ENCODE measurements around the gene HDHD3.

HDHD3 gene

DNA sequence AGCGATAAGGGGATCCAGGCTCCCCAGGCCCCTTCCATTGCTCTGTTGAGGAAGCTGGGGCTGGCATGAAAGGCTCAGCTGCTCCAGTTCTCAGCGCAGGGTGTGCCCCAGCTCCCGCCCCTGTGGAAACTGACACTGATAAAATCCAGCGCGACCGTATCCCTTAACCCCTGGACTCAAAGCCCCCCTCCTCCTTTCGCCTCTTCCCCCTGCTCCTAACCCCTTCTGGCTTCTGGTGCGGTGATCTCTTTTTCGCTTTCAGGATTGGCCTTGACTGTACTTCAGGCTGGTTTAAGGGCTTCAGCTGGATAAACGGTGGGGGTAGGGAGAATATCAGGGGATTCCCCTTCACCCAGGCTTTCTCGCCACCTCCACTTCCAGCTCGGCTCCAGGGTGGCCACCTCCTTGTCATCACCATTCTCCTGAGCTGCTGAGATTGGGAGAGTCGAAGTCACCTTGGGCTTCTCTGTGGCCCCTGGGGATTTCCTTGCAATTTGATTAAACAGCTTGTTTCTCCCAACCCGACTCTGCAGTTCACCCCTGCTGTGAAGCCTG lies 26.6 kb downstream of the HDHD3 start:
- no peak for DNase-seq (ENCODE audit: low read depth)
- no peak overlapping the region for H3K4me3 ChIP-seq (ENCODE audit: low read length)
- no peak for TF ChIP-seq CTCF (conservative IDR thresholded peaks at IDR 0.05; ENCODE audit: low read length)

GRCh38 chr9:113349445-113350094 lies 27.2 kb downstream of the HDHD3 start, which contains the start of gene BSPRY:
BSPRY (plus strand) TSS chr9:113349541; CDS start chr9:113349580, 39 bp downstream.
- no peak for TF ChIP-seq CTCF (conservative IDR thresholded peaks at IDR 0.05; ENCODE audit: low read length)
- H3K4me3 ChIP-seq (ENCODE audit: low read length) = no peak within 1 kb of the TSS
- DNase-seq (ENCODE audit: low read depth) = no peak

GRCh38 chr9:113349066-113349444 lies 27.7 kb downstream of the HDHD3 start:
- no peak overlapping the region for H3K4me3 ChIP-seq (ENCODE audit: low read length)
- no peak for TF ChIP-seq CTCF (conservative IDR thresholded peaks at IDR 0.05; ENCODE audit: low read length)
- no peak for DNase-seq (ENCODE audit: low read depth)

DNA sequence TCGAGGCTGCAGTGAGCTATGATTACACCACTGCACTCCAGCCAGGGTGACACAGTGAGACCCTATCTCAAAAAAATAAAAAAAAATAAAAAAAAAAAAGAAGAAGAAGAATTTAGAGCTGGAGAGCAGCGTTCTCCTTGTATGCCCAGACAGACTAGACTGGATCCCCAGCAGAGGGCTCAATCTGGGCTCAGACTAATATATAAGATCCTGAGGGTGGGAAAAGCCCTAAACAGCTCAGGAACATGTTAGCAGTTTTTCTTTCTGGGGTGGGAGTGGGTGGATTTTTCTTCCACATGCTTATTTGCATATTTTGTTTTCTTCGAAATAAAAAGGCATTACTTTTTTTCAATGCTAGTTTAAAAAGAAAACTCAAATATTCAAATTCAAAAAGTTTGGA lies 28.3 kb downstream of the HDHD3 start:
- no peak for DNase-seq (ENCODE audit: low read depth)
- H3K4me3 ChIP-seq (ENCODE audit: low read length) = no peak overlapping the region
- TF ChIP-seq CTCF (conservative IDR thresholded peaks at IDR 0.05; ENCODE audit: low read length) = no peak

- no peak for DNase-seq (ENCODE audit: low read depth)
- TF ChIP-seq CTCF (conservative IDR thresholded peaks at IDR 0.05; ENCODE audit: low read length) = no peak
- no peak overlapping the region for H3K4me3 ChIP-seq (ENCODE audit: low read length)
Observed at GRCh38 chr9:113345671-113346070, 31.1 kb downstream of the HDHD3 start.

DNA sequence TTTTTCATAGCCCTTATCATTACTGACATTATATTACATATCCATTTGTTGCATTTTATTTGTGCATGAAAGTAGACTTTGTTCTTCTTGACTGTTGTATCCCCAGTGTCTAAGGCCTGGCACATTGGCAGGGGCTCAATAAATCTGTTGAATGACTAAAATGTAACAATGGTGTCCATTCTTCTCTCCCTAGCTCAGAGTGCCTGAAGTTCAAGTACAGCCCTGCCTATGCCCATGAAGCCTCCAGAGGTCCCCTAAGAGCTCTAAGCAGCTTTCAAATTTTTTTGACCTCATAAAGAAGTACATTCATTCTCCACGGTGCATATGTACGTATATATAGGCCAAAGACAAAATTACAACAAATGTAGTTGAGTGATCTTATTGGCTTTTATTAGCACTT lies 31.6 kb downstream of the HDHD3 start:
- no peak for TF ChIP-seq CTCF (conservative IDR thresholded peaks at IDR 0.05; ENCODE audit: low read length)

DNA sequence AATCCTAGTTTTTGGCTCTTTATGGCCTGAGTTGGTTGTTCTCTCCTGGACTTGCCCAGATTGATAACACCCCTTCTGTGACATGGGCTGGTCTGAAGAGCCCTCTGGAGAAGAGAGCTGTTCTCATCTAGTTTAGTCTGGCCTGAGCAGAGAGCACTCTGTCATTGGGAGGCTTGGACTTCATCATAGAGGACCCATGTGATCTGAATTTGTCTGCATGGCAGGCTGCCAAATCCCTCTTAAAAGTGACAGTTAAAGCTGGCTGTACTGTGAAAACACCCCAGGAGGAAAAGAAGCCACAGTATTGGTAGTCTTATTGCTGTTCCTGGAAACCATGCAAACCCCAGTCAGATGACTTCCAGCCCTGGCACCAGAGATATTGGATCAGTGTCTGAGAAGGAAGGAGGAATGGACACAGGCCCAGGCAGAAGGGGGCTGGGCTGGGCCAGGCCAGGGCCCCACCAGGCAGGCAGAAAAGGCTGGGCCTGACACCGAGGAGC lies 33.0 kb downstream of the HDHD3 start:
- no peak overlapping the region for H3K4me3 ChIP-seq (ENCODE audit: low read length)
- no peak for TF ChIP-seq CTCF (conservative IDR thresholded peaks at IDR 0.05; ENCODE audit: low read length)
- DNase-seq (ENCODE audit: low read depth) = peak; percentile 35

More for the DNA sequence above, 31.6 kb downstream of the HDHD3 start:
- H3K4me3 ChIP-seq (ENCODE audit: low read length) = no peak overlapping the region
- no peak for DNase-seq (ENCODE audit: low read depth)

All from AG10803 (cell line).